K562 (cell line): ENCODE measurements around the gene DAB2IP. TPM values are rescaled to one million over a fixed set of nuclear protein-coding genes. Genes with fewer than 3 reads are reported as not detected.

Experiments used
- ATF3 ChIP-seq, 2 experiments: fragments of 450-650 bp in 1 of 2; sonication (generic) in 1 of 2; formaldehyde crosslinking in 1 of 2; IDR thresholded peaks in 1 of 2; conservative IDR thresholded peaks in 1 of 2; 2 replicates each; pipeline versions ENCODE4 v1.6.1 to v1.8.1; 2016 to 2023; ENCODE audit warnings: mild to moderate bottlenecking in 2 of 2, moderate library complexity in 2 of 2, inconsistent platforms in 1 of 2, missing genetic modification reagents in 1 of 2
- CBFA2T2 ChIP-seq: fragments of 450-650 bp; conservative IDR thresholded peaks from 2 replicates; pipeline ENCODE4 v1.6.1; 2017; ENCODE audit warnings: mild to moderate bottlenecking
- CBFB ChIP-seq: sonication (generic); formaldehyde crosslinking; IDR thresholded peaks from 2 replicates; pipeline ENCODE4 v1.4.0; 2020; ENCODE audit warnings: mild to moderate bottlenecking, missing genetic modification reagents
- CCNT2 ChIP-seq: IDR thresholded peaks from 2 replicates; pipeline ENCODE4 v1.6.1; 2011; ENCODE audit warnings: borderline replicate concordance, low read depth, mild to moderate bottlenecking, moderate library complexity, mixed read lengths, low read length; ENCODE audit not compliant: insufficient read length; ENCODE audit errors: extremely low read depth
- FOXA3 ChIP-seq, 2 experiments: fragments of 450-650 bp in 1 of 2; sonication (generic) in 1 of 2; formaldehyde crosslinking; IDR thresholded peaks in 1 of 2; conservative IDR thresholded peaks in 1 of 2; 2 replicates each; pipeline versions ENCODE4 v1.4.0 to v1.8.0; 2020 to 2022; ENCODE audit warnings: mild to moderate bottlenecking in 2 of 2, missing genetic modification reagents in 1 of 2
- HDAC2 ChIP-seq: fragments of 450-650 bp; IDR thresholded peaks from 2 replicates; pipeline ENCODE4 v1.6.1; 2016; ENCODE audit warnings: mild to moderate bottlenecking
- KDM1A ChIP-seq, 2 experiments: fragments of 450-650 bp; IDR thresholded peaks; 2 replicates each; pipeline ENCODE4 v1.6.1; 2016; ENCODE audit warnings: mild to moderate bottlenecking in 2 of 2
- NRF1 ChIP-seq, 2 experiments: fragments of 450-650 bp; IDR thresholded peaks in 1 of 2; conservative IDR thresholded peaks in 1 of 2; 2 replicates each; pipeline ENCODE4 v1.6.1; 2014; ENCODE audit warnings: mild to moderate bottlenecking in 2 of 2
- TEAD4 ChIP-seq, 2 experiments: sonication (generic) in 1 of 2; formaldehyde crosslinking in 1 of 2; IDR thresholded peaks; 2 replicates each; pipeline versions ENCODE4 v1.6.1 to v1.8.0; 2012 to 2022; ENCODE audit warnings: borderline replicate concordance in 1 of 2, inconsistent platforms in 1 of 2, low read length in 1 of 2, mild to moderate bottlenecking in 1 of 2, missing genetic modification reagents in 1 of 2
- U2AF2 ChIP-seq: fragments of 200-400 bp; formaldehyde crosslinking; optimal IDR thresholded peaks from 2 replicates; pipeline ENCODE3; 2017; ENCODE audit warnings: low read depth, mild to moderate bottlenecking, low read length
- polyA plus RNA-seq, 8 experiments: library from polyadenylated mRNA; depleted of rRNA in 4 of 8; stranded (reverse) in 5 of 8; unstranded in 3 of 8; fragments of >200 nt; fragmentation: Nextera tagmentation in 2 of 8; fragmentation: Illumina TruSeq in 1 of 8; extraction: Ambion mirVana in 2 of 8; extraction: Trizol in 1 of 8; gene quantifications; 2 replicates each; pipeline versions ENCODE4 v1.2.1 to v1.2.3, GENCODE V29; 2011 to 2014; ENCODE audit warnings: inconsistent platforms in 1 of 8, missing spikeins in 1 of 8
- total RNA-seq, 7 experiments: library from RNA; depleted of rRNA in 6 of 7; stranded (reverse); fragments of >200 nt in 6 of 7; fragmentation: Illumina TruSeq in 2 of 7; extraction: Trizol in 2 of 7; gene quantifications; 2 replicates each; pipeline versions ENCODE4 v1.2.1 to v1.2.3, GENCODE V29; 2011 to 2021; ENCODE audit warnings: low replicate concordance in 1 of 7
- TF ChIP-seq, protein P1 (sequence below): sonication (generic); formaldehyde crosslinking; IDR thresholded peaks from 2 replicates; pipeline ENCODE4 v1.9.0; 2022; ENCODE audit warnings: mild to moderate bottlenecking, missing genetic modification reagents

The DAB2IP gene
- total and polyA plus RNA-seq, 9 of the 15 experiments (the other 6 are each of a cell fraction or from before 2014, with no cell fraction given) = 0.04 to 0.31 (median 0.08) TPM; not detected in 5

- TF ChIP-seq HDAC2 (peak; percentile 63; the same call in 1 of the 2 replicates), CBFB (CRISPR knock-in tag) (0 out of 2 replicates have a peak, but pooled peaks have one; percentile 34), KDM1A (IDR thresholded peaks at IDR 0.05) (peak; percentile 87 to 88), CCNT2 (peak; percentile 2), U2AF2 (no peak), CBFA2T2 (peak; percentile 81), NRF1 (conservative IDR thresholded peaks at IDR 0.05 in 1 of 2, IDR thresholded peaks at IDR 0.05 in 1 of 2) (peak; percentile 72 to 79), ATF3 (IDR thresholded peaks at IDR 0.05) (no peak), ATF3 (CRISPR knock-in tag; conservative IDR thresholded peaks at IDR 0.05) (no peak), TEAD4 (IDR thresholded peaks at IDR 0.05; ENCODE audit: low read length) (peak; percentile 90), TEAD4 (CRISPR knock-in tag; IDR thresholded peaks at IDR 0.05; ENCODE audit: borderline replicate concordance) (no peak), FOXA3 (CRISPR knock-in tag; conservative IDR thresholded peaks at IDR 0.05 in 1 of 2, IDR thresholded peaks at IDR 0.05 in 1 of 2) (peak in 1 of 2 experiments; percentile 45; a peak in 1 of 4 replicates)
- TF ChIP-seq, protein P1, sequence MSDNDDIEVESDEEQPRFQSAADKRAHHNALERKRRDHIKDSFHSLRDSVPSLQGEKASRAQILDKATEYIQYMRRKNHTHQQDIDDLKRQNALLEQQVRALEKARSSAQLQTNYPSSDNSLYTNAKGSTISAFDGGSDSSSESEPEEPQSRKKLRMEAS (CRISPR knock-in tag) = no peak
Measured at GRCh38 chr9:121646992-121647391, 4.4 kb upstream of the DAB2IP start (continued).
